ENCODE measurements around the gene TLX3.
"Not testable (repeated sequence)": the region's sequence is repeated elsewhere in the genome, so short reads cannot be mapped to it uniquely, and the experiment has no call there.

The TLX3 gene

GRCh38 chr5:171285465-171285864, 23.6 kb upstream of the TLX3 start:
- Histone ChIP-seq H3K4me3 (no peak overlapping the region), H3K4me1 (no peaks in the 10 kb centered on the region), H3K9me3 (no peaks in the 10 kb centered on the region), H3K27me3 (ENCODE audit: low read depth) (no peaks in the 10 kb centered on the region), H3K36me3 (replicated peaks) (no peaks in the 10 kb centered on the region)
- in situ Hi-C loops (cut with MboI; ENCODE audit: low sequenced_read_pairs) = no loop called here
- no peak for DNase-seq (ENCODE audit: low spot score in 2 of 2)

GRCh38 chr5:171288066-171288465, 21.0 kb upstream of the TLX3 start:
- DNase-seq (ENCODE audit: low spot score in 2 of 2) = no peak
- H3K9me3 ChIP-seq = no peaks in the 10 kb centered on the region
- H3K4me3 ChIP-seq = no peak overlapping the region
- H3K4me1 ChIP-seq = no peaks in the 10 kb centered on the region
- H3K27me3 ChIP-seq (ENCODE audit: low read depth) = no peaks in the 10 kb centered on the region
- in situ Hi-C loops (cut with MboI; ENCODE audit: low sequenced_read_pairs) = no loop called here
- H3K36me3 ChIP-seq (replicated peaks) = no peaks in the 10 kb centered on the region

GRCh38 chr5:171291371-171291770, 17.7 kb upstream of the TLX3 start:
- Histone ChIP-seq H3K4me3 (no peak overlapping the region), H3K36me3 (replicated peaks) (no peaks in the 10 kb centered on the region), H3K9me3 (no peaks in the 10 kb centered on the region), H3K27me3 (ENCODE audit: low read depth) (no peaks in the 10 kb centered on the region), H3K4me1 (no peaks in the 10 kb centered on the region)
- in situ Hi-C loops (cut with MboI; ENCODE audit: low sequenced_read_pairs) = no loop called here
- no peak for DNase-seq (ENCODE audit: low spot score in 2 of 2)

GRCh38 chr5:171295299-171295698, 13.7 kb upstream of the TLX3 start:
- Histone ChIP-seq H3K9me3 (no peaks in the 10 kb centered on the region), H3K36me3 (replicated peaks) (no peaks in the 10 kb centered on the region), H3K4me1 (no peaks in the 10 kb centered on the region), H3K4me3 (no peak overlapping the region), H3K27me3 (ENCODE audit: low read depth) (peaks cover 2% of the 10 kb centered on the region; the same call in 1 of the 2 replicates)
- DNase-seq (ENCODE audit: low spot score in 2 of 2) = no peak
- in situ Hi-C loops (cut with MboI; ENCODE audit: low sequenced_read_pairs) = no loop called here

GRCh38 chr5:171295801-171296200, 13.2 kb upstream of the TLX3 start:
- no peak for DNase-seq (ENCODE audit: low spot score in 2 of 2)
- no peak overlapping the region for H3K4me3 ChIP-seq
- H3K36me3 ChIP-seq (replicated peaks) = no peaks in the 10 kb centered on the region
- no peaks in the 10 kb centered on the region for H3K4me1 ChIP-seq
- H3K27me3 ChIP-seq (ENCODE audit: low read depth) = peaks cover 2% of the 10 kb centered on the region; the same call in 1 of the 2 replicates
- in situ Hi-C loops (cut with MboI; ENCODE audit: low sequenced_read_pairs) = no loop called here
- no peaks in the 10 kb centered on the region for H3K9me3 ChIP-seq

GRCh38 chr5:171297941-171298340, 11.1 kb upstream of the TLX3 start:
- DNase-seq (ENCODE audit: low spot score in 2 of 2); in situ Hi-C loops (cut with MboI; ENCODE audit: low sequenced_read_pairs); H3K4me1 ChIP-seq; H3K9me3 ChIP-seq; H3K27me3 ChIP-seq (ENCODE audit: low read depth); H3K36me3 ChIP-seq (replicated peaks); H3K4me3 ChIP-seq: not testable (repeated sequence)

- in situ Hi-C loops (cut with MboI; ENCODE audit: low sequenced_read_pairs) = no loop called here
- no peaks in the 10 kb centered on the region for H3K9me3 ChIP-seq
- H3K27me3 ChIP-seq (ENCODE audit: low read depth) = peaks cover 11% of the 10 kb centered on the region
- no peaks in the 10 kb centered on the region for H3K36me3 ChIP-seq (replicated peaks)
- no peak overlapping the region for H3K4me3 ChIP-seq
- DNase-seq (ENCODE audit: low spot score in 2 of 2) = no peak
- H3K4me1 ChIP-seq = no peaks in the 10 kb centered on the region
Measured at GRCh38 chr5:171299228-171299627, 9.8 kb upstream of the TLX3 start.

GRCh38 chr5:171299851-171300250, 9.2 kb upstream of the TLX3 start:
- Histone ChIP-seq H3K36me3 (replicated peaks) (no peaks in the 10 kb centered on the region), H3K9me3 (no peaks in the 10 kb centered on the region), H3K27me3 (ENCODE audit: low read depth) (peaks cover 14% of the 10 kb centered on the region), H3K4me3 (no peak overlapping the region), H3K4me1 (no peaks in the 10 kb centered on the region)
- DNase-seq (ENCODE audit: low spot score in 2 of 2) = no peak
- in situ Hi-C loops (cut with MboI; ENCODE audit: low sequenced_read_pairs) = no loop called here

- in situ Hi-C loops (cut with MboI; ENCODE audit: low sequenced_read_pairs) = no loop called here
- Histone ChIP-seq H3K4me3 (no peak overlapping the region), H3K9me3 (no peaks in the 10 kb centered on the region)
Measured at GRCh38 chr5:171300358-171300757, 8.7 kb upstream of the TLX3 start.

GRCh38 chr5:171306166-171306565, 2.9 kb upstream of the TLX3 start:
- DNase-seq (ENCODE audit: low spot score in 2 of 2) = no peak
- in situ Hi-C loops (cut with MboI; ENCODE audit: low sequenced_read_pairs) = no loop called here
- Histone ChIP-seq H3K4me1 (no peaks in the 10 kb centered on the region), H3K4me3 (no peak overlapping the region), H3K36me3 (replicated peaks) (no peaks in the 10 kb centered on the region), H3K27me3 (ENCODE audit: low read depth) (peaks cover 72% of the 10 kb centered on the region), H3K9me3 (no peaks in the 10 kb centered on the region)

More at GRCh38 chr5:171300358-171300757, 8.7 kb upstream of the TLX3 start:
- Histone ChIP-seq H3K4me1 (no peaks in the 10 kb centered on the region), H3K27me3 (ENCODE audit: low read depth) (peaks cover 19% of the 10 kb centered on the region), H3K36me3 (replicated peaks) (no peaks in the 10 kb centered on the region)
- DNase-seq (ENCODE audit: low spot score in 2 of 2) = no peak

- DNase-seq (ENCODE audit: low spot score in 2 of 2) = no peak
- H3K27me3 ChIP-seq (ENCODE audit: low read depth) = peaks cover 78% of the 10 kb centered on the region
- no peaks in the 10 kb centered on the region for H3K4me1 ChIP-seq
- no peaks in the 10 kb centered on the region for H3K36me3 ChIP-seq (replicated peaks)
- in situ Hi-C loops (cut with MboI; ENCODE audit: low sequenced_read_pairs) = no loop called here
- H3K9me3 ChIP-seq = no peaks in the 10 kb centered on the region
- no peak overlapping the region for H3K4me3 ChIP-seq
Measured at GRCh38 chr5:171306781-171307591, 2.1 kb upstream of the TLX3 start.

GRCh38 chr5:171307789-171308452, 1.1 kb upstream of the TLX3 start:
- no peak for DNase-seq (ENCODE audit: low spot score in 2 of 2)
- no peaks in the 10 kb centered on the region for H3K36me3 ChIP-seq (replicated peaks)
- H3K4me3 ChIP-seq = no peak overlapping the region
- H3K27me3 ChIP-seq (ENCODE audit: low read depth) = peaks cover 85% of the 10 kb centered on the region
- H3K9me3 ChIP-seq = no peaks in the 10 kb centered on the region
- in situ Hi-C loops (cut with MboI; ENCODE audit: low sequenced_read_pairs) = no loop called here
- H3K4me1 ChIP-seq = no peaks in the 10 kb centered on the region

- H3K36me3 ChIP-seq (replicated peaks) = no peaks in the 10 kb centered on the region
- H3K4me3 ChIP-seq = no peak overlapping the region
- no peak for DNase-seq (ENCODE audit: low spot score in 2 of 2)
- peaks cover 88% of the 10 kb centered on the region for H3K27me3 ChIP-seq (ENCODE audit: low read depth)
- no peaks in the 10 kb centered on the region for H3K4me1 ChIP-seq
- in situ Hi-C loops (cut with MboI; ENCODE audit: low sequenced_read_pairs) = no loop called here
- H3K9me3 ChIP-seq = no peaks in the 10 kb centered on the region
Measured at GRCh38 chr5:171309276-171310211, 496 bp downstream of the TLX3 start.

Measured in HAP-1 (cell line).